Natural killer cell treated with Interleukin-12 subunit alpha and Interleukin-12 subunit beta and Interleukin-15 and Interleukin-18, amount 100 ng/mL, for 72 hours (primary cell): Measurements from ENCODE around the gene INTS15. TPM values are rescaled to one million over a fixed set of nuclear protein-coding genes. Genes with fewer than 3 reads are reported as not detected.
"Not testable (repeated sequence)": the region's sequence is repeated elsewhere in the genome, so short reads cannot be mapped to it uniquely, and the experiment has no call there.

Source experiments
- ATAC-seq, 2 donors: fragments of 150-1000 bp; cut with Tn5 transposase in 1 of 2; sonication (Bioruptor Pico), chemical (Tn5 transposase) in 1 of 2; 2 replicates each; pipeline ENCODE4 v1.10.0; 2021
- DNase-seq: peaks from one replicate; pipeline ENCODE4 v3.0.0; 2022; ENCODE audit warnings: low spot score
- H3K27ac Mint-ChIP-seq, 2 donors: 1 replicate in 1 of 2; 2 replicates in 1 of 2; pipeline ENCODE4 v1.8.0; 2022; ENCODE audit warnings: mixed read lengths in 2 of 2, mild to moderate bottlenecking in 1 of 2, moderate library complexity in 1 of 2
- H3K27me3 Mint-ChIP-seq, 2 donors: 1 replicate in 1 of 2; 2 replicates in 1 of 2; pipeline ENCODE4 v1.8.0; 2022; ENCODE audit warnings: mixed read lengths in 2 of 2
- H3K36me3 Mint-ChIP-seq: one replicate; pipeline ENCODE4 v1.8.0; 2022; ENCODE audit warnings: mixed read lengths
- H3K4me1 Mint-ChIP-seq, 2 donors: 1 replicate in 1 of 2; 2 replicates in 1 of 2; pipeline ENCODE4 v1.8.0; 2022; ENCODE audit warnings: low read depth in 2 of 2, mixed read lengths in 2 of 2, mild to moderate bottlenecking in 1 of 2
- H3K4me3 Mint-ChIP-seq: one replicate; pipeline ENCODE4 v1.8.0; 2022; ENCODE audit warnings: mixed read lengths
- H3K9me3 Mint-ChIP-seq: 2 replicates; pipeline ENCODE4 v1.8.0; 2022; ENCODE audit warnings: mixed read lengths
- total RNA-seq, 2 donors: library from RNA; stranded (reverse); gene quantifications; one replicate each; pipeline ENCODE4 v1.2.3, GENCODE V29; 2022

Gene INTS15
- total RNA-seq, 2 donors from 2014 or later = 42.5 to 58.6 TPM

DNA sequence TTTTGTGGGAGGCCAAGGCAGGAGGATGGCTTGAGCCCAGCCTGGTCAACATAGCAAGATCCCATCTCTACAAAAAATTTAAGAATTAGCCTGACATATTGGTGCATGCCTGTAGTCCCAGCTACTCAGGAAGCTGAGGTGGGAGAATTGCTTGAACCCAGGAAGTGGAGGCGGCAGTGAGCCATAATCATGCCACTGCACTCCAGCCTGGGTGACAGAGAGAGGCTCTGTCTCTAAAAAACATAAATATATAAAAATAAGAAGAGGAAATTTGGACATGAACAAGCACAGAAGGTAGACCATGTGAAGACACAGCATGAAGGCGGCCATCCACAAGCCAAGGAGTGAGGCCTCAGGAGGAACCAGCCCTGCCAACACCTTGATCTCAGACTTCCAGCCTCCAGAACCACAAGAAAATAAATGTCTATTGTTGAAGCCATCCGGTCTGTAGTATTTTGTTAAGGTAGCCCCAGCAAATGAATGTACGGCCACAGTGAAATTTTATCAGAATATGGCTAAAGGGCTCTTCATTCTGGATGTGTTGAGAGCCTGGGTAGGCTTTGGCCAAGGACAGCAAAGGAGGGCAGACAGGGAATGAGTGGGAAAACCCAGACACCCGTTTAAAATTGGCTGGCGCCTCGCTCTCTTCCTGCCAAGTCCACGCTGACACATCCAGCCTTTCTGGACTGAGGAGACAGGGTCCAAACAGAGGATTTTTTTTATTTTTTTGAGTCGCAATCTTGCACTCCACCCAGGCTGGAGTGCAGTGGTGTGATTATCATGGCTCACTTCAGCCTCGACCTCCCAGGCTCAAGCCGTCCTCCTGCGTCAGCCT, 25.7 kb upstream of the INTS15 start:
- no peak overlapping the region for H3K27ac Mint-ChIP-seq
- no peaks in the 10 kb centered on the region for H3K36me3 Mint-ChIP-seq
- H3K9me3 Mint-ChIP-seq = no peaks in the 10 kb centered on the region
- DNase-seq (no peak), ATAC-seq (no peak)
- no peaks in the 10 kb centered on the region for H3K4me1 Mint-ChIP-seq
- no peak overlapping the region for H3K4me3 Mint-ChIP-seq
- H3K27me3 Mint-ChIP-seq = peaks cover 7 to 8% of the 10 kb centered on the region in 2 donors

DNA sequence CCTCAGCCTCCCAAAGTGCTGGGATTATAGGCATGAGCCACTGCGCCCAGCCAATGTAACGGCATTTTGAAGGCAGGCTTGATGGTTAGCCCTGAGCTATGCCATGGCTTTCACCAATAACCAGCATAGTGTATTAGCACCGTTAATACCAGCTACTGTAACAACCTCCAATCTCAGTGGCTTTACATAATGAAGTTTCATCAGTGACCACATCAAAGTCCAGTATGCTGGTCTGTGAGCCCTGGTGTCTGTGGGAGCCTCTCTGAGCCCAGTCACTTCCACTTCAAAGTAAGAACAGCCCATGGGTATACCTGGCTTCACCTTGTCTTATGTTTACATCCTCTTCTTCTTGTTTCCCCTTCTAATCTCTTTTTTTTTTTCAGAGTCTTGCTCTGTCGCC, 24.2 kb upstream of the INTS15 start:
- no peak for DNase-seq
- no peaks in the 10 kb centered on the region for H3K4me1 Mint-ChIP-seq
- H3K27ac Mint-ChIP-seq = no peak overlapping the region

DNA sequence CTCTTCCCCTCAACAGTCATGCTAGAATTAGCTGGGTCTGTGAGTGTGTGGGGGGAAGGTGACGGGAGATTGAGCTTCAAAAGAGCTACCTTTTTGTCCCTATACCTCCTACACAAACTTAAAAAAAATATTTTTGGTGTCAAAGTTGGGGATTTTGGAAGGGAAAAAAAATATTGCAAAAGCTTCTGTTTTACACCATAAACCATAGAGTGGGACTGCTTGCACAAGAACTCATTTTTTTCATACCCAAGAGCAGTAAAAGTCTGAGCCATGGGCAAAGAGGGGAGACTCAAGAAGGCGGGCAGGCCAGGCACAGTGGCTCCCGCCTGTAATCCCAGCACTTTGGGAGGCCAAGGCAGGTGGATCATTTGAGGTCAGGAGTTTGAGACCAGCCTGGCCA, 21.9 kb upstream of the INTS15 start:
- Mint-ChIP-seq H3K27me3 (peaks cover 0 to 6% of the 10 kb centered on the region in 2 donors), H3K27ac (no peak overlapping the region)
- no peak for ATAC-seq

More for the DNA sequence above, 24.2 kb upstream of the INTS15 start:
- peaks cover 0 to 3% of the 10 kb centered on the region in 2 donors for H3K27me3 Mint-ChIP-seq
- peak in 1 of 2 donors; percentile 28 for ATAC-seq
- no peak overlapping the region for H3K4me3 Mint-ChIP-seq
- no peaks in the 10 kb centered on the region for H3K36me3 Mint-ChIP-seq
- no peaks in the 10 kb centered on the region for H3K9me3 Mint-ChIP-seq

DNA sequence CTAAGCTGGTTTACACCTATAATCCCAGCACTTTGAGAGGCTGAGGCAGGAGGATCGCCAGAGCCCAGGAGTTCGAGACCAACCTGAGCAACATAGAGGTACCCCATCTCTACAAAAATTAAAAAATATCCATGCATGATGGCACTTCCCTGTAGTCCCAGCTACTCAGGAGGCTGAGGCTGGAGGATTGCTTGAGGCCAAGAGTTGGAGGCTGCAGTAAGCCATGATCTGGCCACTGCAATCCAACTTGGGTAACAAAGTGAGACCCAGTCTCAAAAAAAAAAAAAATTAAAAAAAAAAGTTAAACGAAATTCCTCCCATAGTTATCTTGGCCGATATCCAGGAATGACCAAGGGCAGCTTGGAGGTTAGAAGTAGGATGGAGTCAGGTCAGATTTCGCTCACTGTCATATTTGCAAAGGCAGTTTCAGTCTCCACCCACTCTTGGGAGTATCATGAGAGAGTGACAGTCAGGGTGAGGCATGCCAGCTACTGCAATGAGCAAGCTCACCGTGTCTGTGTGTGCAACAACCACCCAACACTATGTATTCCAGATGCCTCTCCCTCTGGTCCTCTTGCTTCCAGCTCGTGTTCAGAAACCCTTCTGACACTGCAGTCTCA, 18.6 kb upstream of the INTS15 start:
- Mint-ChIP-seq H3K4me3 (no peak overlapping the region), H3K36me3 (no peaks in the 10 kb centered on the region), H3K4me1 (peaks cover 0 to 3% of the 10 kb centered on the region in 2 donors), H3K27me3 (peaks cover 0 to 6% of the 10 kb centered on the region in 2 donors), H3K9me3 (no peaks in the 10 kb centered on the region), H3K27ac (no peak overlapping the region)
- peak in 1 of 2 donors; percentile 24 for ATAC-seq
- no peak for DNase-seq

More for the DNA sequence above, 21.9 kb upstream of the INTS15 start:
- Mint-ChIP-seq H3K4me1 (no peaks in the 10 kb centered on the region), H3K36me3 (no peaks in the 10 kb centered on the region), H3K4me3 (no peak overlapping the region), H3K9me3 (no peaks in the 10 kb centered on the region)
- no peak for DNase-seq

GRCh38 chr7:6575281-6576023, 14.4 kb upstream of the INTS15 start:
- no peaks in the 10 kb centered on the region for H3K9me3 Mint-ChIP-seq
- H3K4me1 Mint-ChIP-seq = peaks cover 14 to 16% of the 10 kb centered on the region in 2 donors
- no peaks in the 10 kb centered on the region for H3K36me3 Mint-ChIP-seq
- H3K27me3 Mint-ChIP-seq = peaks cover 0 to 3% of the 10 kb centered on the region in 2 donors
- H3K4me3 Mint-ChIP-seq = peak overlapping the region; percentile 45
- DNase-seq = no peak
- no peak overlapping the region for H3K27ac Mint-ChIP-seq
- no peak for ATAC-seq

DNA sequence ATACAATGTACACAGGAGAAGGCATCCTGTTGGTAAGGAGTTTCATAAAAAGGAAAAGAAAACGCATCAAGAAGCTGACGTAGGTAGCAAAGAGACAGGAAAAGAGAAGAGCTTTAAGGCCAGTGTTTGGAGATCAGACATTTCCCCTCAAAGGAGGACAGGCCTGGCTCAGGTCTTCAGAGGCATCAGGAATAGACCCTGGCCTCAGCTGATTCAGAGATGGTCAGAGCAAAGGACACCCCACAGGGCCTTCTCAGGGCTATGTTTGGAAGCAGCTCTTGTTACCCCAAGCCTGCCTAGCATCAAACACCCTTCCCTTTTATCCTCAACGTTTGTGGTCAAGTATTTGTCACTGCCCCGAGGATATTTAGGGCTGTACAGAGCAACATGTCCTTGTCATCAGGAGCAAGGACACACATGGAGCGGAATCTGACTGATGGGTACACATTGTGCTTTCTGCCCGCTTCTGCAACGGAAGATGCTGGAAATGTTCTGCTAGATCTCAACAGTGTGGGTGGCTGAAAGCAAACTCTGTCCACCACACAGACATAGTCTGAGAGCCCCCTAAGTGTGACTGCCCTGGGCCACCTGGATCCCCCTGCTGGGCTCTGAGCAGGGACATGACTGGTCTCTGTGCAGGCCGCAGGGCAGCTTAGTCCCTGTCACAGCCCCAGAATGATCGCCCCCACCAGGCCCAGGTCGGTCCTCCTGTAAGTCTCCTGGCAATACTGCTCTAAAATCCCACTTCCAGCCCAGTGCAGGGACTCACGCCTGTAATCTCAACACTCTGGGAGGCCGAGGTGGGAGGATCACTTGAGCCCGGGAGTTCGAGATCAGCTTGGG, 13.6 kb upstream of the INTS15 start:
- H3K36me3 Mint-ChIP-seq = no peaks in the 10 kb centered on the region
- no peaks in the 10 kb centered on the region for H3K9me3 Mint-ChIP-seq
- H3K4me3 Mint-ChIP-seq = peak overlapping the region; percentile 45
- H3K4me1 Mint-ChIP-seq = peaks cover 14 to 17% of the 10 kb centered on the region in 2 donors
- H3K27me3 Mint-ChIP-seq = peaks cover 0 to 3% of the 10 kb centered on the region in 2 donors
- ATAC-seq (no peak), DNase-seq (no peak)
- peak overlapping the region in 1 of 2 donors; percentile 39 for H3K27ac Mint-ChIP-seq

DNA sequence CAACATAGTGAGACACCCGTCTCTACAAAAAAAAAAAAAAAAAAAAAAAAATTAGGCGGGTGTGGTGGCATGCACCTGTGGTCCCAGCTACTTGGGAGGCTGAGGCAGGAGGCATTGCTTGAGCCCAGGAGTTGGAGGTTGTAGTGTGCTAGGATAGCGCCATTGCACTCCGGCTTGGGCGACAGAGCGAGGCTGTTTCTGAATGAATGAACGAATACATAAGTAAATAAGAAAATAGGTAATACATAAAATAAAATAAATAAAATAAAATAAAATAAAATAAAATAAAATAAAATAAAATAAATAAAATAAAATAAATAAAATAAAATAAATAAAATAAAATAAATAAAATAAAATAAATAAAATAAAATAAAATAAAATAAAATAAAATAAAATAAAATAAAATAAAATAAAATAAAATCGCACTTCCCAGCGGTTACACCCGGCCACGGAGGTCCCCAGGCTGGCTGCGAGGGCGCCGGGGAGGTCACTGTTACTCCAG, 12.9 kb upstream of the INTS15 start:
- peak overlapping the region; percentile 39 to 75 for H3K27ac Mint-ChIP-seq
- DNase-seq, H3K36me3 Mint-ChIP-seq, H3K9me3 Mint-ChIP-seq, H3K27me3 Mint-ChIP-seq, ATAC-seq: not testable (repeated sequence)
- H3K4me3 Mint-ChIP-seq = peak overlapping the region; percentile 86
- H3K4me1 Mint-ChIP-seq = peaks cover 19 to 20% of the 10 kb centered on the region in 2 donors

DNA sequence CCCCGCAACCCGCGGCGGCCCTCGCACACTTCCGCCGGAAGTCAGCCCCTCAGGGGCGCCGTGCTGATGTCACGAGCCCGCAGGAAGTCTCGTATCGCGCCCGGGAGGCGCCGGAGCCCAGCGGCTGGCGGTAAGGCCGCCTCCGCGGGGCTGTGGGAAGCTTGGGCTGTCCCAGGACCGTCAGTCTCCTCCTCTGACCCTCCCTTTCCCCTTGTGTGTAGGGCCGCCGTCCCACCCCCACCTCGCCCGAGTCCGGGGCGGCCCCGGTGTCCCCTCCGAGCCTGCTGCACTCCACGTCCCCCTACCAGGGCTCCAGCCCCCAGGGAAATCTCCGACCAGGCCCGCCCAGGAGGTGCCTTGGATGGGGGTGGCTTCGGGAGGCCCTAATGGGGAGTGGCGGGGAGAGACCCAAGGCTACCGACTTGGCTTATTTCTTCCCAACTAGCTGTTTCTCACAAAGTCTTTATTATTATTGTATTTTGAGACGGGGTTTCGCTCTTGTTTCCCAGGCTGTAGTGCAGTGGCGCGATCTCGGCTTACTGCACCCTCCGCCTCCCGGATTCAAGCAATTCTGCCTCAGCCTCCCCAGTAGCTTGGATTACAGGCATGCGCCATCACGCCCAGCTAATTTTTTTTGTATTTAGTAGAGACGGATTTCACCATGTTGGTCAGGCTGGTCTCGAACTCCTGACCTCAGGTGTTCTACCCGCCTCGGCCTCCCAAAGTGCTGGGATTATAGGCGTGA, 12.3 kb upstream of the INTS15 start, which contains the start of gene ZDHHC4:
ZDHHC4 (plus strand) TSS at position 86 of the 745 bp plus-strand sequence. CDS start 3,108 bp downstream, outside the sequence.
- Mint-ChIP-seq H3K27ac (peak within 1 kb of the TSS; percentile 75 to 90), H3K36me3 (peaks cover 10% of the 10 kb centered on the region), H3K4me3 (peak within 1 kb of the TSS; percentile 86), H3K27me3 (peaks cover 0 to 3% of the 10 kb centered on the region in 2 donors), H3K4me1 (peaks cover 19 to 20% of the 10 kb centered on the region in 2 donors), H3K9me3 (no peaks in the 10 kb centered on the region)
- peak; percentile 98 to 99 for ATAC-seq
- peak; percentile 94 for DNase-seq

- Mint-ChIP-seq H3K36me3 (peaks cover 10% of the 10 kb centered on the region), H3K4me1 (peaks cover 19 to 20% of the 10 kb centered on the region in 2 donors), H3K9me3 (no peaks in the 10 kb centered on the region), H3K27ac (peak overlapping the region; percentile 75 to 90), H3K27me3 (no peaks in the 10 kb centered on the region), H3K4me3 (peak overlapping the region; percentile 86)
- ATAC-seq = no peak
- DNase-seq = no peak
Measured at GRCh38 chr7:6578114-6579084, 11.4 kb upstream of the INTS15 start.

- no peaks in the 10 kb centered on the region for H3K27me3 Mint-ChIP-seq
- H3K4me3 Mint-ChIP-seq = peak overlapping the region; percentile 86
- ATAC-seq (no peak), DNase-seq (no peak)
- H3K9me3 Mint-ChIP-seq = no peaks in the 10 kb centered on the region
- peak overlapping the region; percentile 75 to 90 for H3K27ac Mint-ChIP-seq
- peaks cover 19 to 20% of the 10 kb centered on the region in 2 donors for H3K4me1 Mint-ChIP-seq
- peaks cover 10% of the 10 kb centered on the region for H3K36me3 Mint-ChIP-seq
Measured at GRCh38 chr7:6579446-6579845, 10.4 kb upstream of the INTS15 start.

DNA sequence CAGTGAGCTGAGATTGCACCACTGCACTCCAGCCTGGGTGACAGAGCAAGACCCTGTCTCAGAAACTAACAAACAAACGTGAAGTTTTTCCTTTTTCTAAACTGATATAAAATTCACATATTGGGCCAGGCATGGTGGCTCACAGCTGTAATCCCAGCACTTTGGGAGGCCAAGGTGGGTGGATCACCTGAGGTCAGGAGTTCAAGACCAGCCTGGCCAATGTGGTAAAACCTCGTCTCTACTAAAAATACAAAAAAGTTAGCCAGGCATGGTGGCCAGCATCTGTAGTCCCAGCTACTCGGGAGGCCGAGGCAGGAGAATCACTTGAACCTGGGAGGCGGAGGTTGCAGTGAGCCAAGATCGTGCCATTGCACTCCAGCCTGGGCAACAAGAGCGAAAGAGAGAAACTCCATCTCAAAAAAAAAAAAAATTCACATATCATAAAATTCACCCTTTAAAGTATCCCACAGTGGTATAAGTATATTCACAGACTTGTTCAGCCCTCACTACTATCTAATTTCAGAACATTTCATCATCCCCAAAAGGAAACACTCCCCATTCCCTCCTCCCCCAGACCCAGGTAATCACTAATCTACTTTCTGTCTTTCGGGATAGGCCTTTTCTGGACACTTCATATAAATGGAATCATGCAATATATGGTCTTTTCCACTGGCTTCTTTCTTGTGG, 3.9 kb upstream of the INTS15 start:
- H3K27ac Mint-ChIP-seq, H3K27me3 Mint-ChIP-seq, H3K4me3 Mint-ChIP-seq, DNase-seq, ATAC-seq, H3K9me3 Mint-ChIP-seq: not testable (repeated sequence)
- Mint-ChIP-seq H3K4me1 (peaks cover 7 to 11% of the 10 kb centered on the region in 2 donors), H3K36me3 (peaks cover 13% of the 10 kb centered on the region)
